ENCODE results near the gene DVL2.

DVL2 gene

DNA sequence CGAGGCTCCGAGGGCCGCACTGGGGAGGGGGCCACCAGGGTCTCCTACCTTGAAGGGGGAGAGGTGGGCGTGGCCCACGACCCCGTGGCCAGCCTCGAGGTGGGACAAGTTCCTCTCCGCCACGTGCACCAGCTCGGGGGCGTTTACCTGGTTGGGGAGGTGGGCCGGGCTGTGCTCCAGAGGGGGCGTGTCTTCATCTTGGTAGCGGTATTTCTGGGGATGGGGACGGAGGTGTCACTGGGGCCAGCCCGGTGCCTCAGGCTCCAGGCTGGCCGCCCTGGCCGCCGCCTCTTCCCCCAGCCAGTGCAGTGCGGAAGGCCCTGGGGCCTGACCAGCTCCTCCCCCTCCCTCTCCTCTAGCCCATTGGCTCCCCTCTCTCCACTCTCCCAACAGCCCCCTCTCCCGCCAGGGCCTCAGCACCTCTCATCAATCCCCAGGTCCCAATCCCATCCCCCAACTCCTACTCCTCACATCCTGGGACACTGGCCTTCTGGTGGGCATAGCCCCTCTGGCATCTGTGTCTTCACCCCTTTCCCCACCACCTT is 26.2 kb downstream of the DVL2 start:
- ChIA-PET POLR2A (interaction anchor here (0.6 to 0.9 kb wide), 2 partner anchors 13 to 140 kb away, joined by 3 to 5 read pairs; no protein-coding TSS in a partner anchor), CTCF (interaction anchor here (2.0 kb wide), 1 partner anchor 31 kb away, joined by 8 read pairs; no protein-coding TSS in a partner anchor)
- peaks cover 3% of the 10 kb centered on the region; the same call in 1 of the 2 replicates for H3K4me1 ChIP-seq (ENCODE audit: control insufficient read depth, insufficient read depth, low read length)
- no peak overlapping the region for H3K4me3 ChIP-seq (ENCODE audit: low read depth, low read length)
- peaks cover 0 to 13% of the 10 kb centered on the region in 2 experiments; a peak in 1 of 3 replicates for H3K36me3 ChIP-seq (ENCODE audit: control insufficient read depth in 2 of 2, insufficient read depth in 1 of 2, low read length in 2 of 2)
- H3K9me3 ChIP-seq (ENCODE audit: control insufficient read depth, insufficient read depth, low read depth, low read length): no peaks in the 10 kb centered on the region
- no peak overlapping the region for H3K27ac ChIP-seq (ENCODE audit: extremely low read depth, low read depth, low read length)
- TF ChIP-seq GLIS2 (tag by site-specific recombination; IDR thresholded peaks at IDR 0.05) (no peak), ZBTB7A (tag by site-specific recombination; IDR thresholded peaks at IDR 0.05; ENCODE audit: low read depth) (0 out of 2 replicates have a peak, but pooled peaks have one; percentile 51), KLF9 (tag by site-specific recombination; IDR thresholded peaks at IDR 0.05; ENCODE audit: low read depth) (peak; percentile 55; the same call in 1 of the 2 replicates)

DNA sequence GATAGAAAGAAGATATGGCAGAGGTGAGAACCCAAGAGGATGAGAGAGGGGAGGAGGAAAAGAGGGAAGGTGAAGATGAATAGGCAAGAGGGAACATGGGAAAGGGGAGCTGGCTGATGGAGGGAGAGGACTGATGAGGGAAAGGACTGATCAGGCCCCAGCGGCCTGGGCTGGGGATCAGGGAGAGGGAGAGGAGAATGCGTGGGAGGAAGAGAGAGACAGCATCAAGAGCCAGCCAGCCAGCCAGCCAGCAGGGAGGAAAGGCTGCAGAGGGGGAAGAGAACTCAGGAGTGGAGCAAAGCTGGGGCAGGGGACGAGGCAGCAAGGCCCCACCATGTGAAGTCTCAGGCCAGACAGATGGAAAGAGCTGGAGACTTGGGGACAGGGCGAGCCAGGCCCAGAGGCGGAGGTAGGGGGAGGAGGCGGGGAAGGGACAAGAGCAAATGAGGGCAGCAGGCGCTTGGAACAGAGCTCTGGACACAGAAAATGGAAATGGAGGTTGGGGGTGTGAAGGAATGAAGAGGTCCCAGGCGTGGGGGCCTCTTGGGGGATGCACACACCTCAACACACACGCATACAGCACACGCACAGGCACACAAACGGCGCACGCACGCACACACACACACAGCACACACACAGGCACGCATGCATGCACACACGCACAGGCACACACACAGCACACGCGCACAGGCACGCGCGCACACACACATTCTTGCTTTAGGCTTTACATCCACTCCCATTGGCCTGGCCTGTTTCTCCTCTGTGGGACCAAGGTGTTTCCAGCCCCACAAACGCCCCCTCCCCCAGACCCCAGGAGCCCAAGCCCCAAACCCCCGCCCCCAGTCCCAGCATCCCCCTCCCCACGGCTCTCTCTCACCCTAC is 27.0 kb downstream of the DVL2 start:
- H3K36me3 ChIP-seq (ENCODE audit: control insufficient read depth in 2 of 2, insufficient read depth in 1 of 2, low read length in 2 of 2): peaks cover 0 to 20% of the 10 kb centered on the region in 2 experiments; a peak in 2 of 3 replicates
- H3K4me1 ChIP-seq (ENCODE audit: control insufficient read depth, insufficient read depth, low read length): peaks cover 3% of the 10 kb centered on the region; the same call in 1 of the 2 replicates
- CTCF ChIA-PET: no interaction called here
- H3K9me3 ChIP-seq (ENCODE audit: control insufficient read depth, insufficient read depth, low read depth, low read length): no peaks in the 10 kb centered on the region
- POLR2A ChIA-PET: interaction anchor here (0.9 kb wide), 1 partner anchor 14 kb away, joined by 5 read pairs; no protein-coding TSS in a partner anchor
- H3K4me3 ChIP-seq (ENCODE audit: low read depth, low read length): no peak overlapping the region
- no peak overlapping the region for H3K27ac ChIP-seq (ENCODE audit: extremely low read depth, low read depth, low read length)
- no peak for TF ChIP-seq ZNF391 (tag by site-specific recombination; IDR thresholded peaks at IDR 0.05; ENCODE audit: borderline replicate concordance, low read depth)
- no peak for TF ChIP-seq ZNF416 (tag by site-specific recombination; IDR thresholded peaks at IDR 0.05)
- TF ChIP-seq REST (tag by site-specific recombination; IDR thresholded peaks at IDR 0.05): no peak
- TF ChIP-seq ZNF366 (tag by site-specific recombination; conservative IDR thresholded peaks at IDR 0.05): peak; percentile 73; the same call in 1 of the 2 replicates
- TF ChIP-seq GLIS2 (tag by site-specific recombination; IDR thresholded peaks at IDR 0.05): peak; percentile 12; the same call in 1 of the 2 replicates
- TF ChIP-seq ZFP41 (tag by site-specific recombination; IDR thresholded peaks at IDR 0.05; ENCODE audit: borderline replicate concordance): no peak
- TF ChIP-seq ZNF169 (tag by site-specific recombination; IDR thresholded peaks at IDR 0.05): no peak
- TF ChIP-seq, protein P1, sequence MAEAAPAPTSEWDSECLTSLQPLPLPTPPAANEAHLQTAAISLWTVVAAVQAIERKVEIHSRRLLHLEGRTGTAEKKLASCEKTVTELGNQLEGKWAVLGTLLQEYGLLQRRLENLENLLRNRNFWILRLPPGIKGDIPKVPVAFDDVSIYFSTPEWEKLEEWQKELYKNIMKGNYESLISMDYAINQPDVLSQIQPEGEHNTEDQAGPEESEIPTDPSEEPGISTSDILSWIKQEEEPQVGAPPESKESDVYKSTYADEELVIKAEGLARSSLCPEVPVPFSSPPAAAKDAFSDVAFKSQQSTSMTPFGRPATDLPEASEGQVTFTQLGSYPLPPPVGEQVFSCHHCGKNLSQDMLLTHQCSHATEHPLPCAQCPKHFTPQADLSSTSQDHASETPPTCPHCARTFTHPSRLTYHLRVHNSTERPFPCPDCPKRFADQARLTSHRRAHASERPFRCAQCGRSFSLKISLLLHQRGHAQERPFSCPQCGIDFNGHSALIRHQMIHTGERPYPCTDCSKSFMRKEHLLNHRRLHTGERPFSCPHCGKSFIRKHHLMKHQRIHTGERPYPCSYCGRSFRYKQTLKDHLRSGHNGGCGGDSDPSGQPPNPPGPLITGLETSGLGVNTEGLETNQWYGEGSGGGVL (tag by site-specific recombination; IDR thresholded peaks at IDR 0.05): peak; percentile 65
- TF ChIP-seq ZSCAN4 (tag by site-specific recombination; IDR thresholded peaks at IDR 0.05): peak; percentile 74
- TF ChIP-seq ZNF132 (tag by site-specific recombination; IDR thresholded peaks at IDR 0.05; ENCODE audit: borderline replicate concordance): no peak
- TF ChIP-seq, protein P2, sequence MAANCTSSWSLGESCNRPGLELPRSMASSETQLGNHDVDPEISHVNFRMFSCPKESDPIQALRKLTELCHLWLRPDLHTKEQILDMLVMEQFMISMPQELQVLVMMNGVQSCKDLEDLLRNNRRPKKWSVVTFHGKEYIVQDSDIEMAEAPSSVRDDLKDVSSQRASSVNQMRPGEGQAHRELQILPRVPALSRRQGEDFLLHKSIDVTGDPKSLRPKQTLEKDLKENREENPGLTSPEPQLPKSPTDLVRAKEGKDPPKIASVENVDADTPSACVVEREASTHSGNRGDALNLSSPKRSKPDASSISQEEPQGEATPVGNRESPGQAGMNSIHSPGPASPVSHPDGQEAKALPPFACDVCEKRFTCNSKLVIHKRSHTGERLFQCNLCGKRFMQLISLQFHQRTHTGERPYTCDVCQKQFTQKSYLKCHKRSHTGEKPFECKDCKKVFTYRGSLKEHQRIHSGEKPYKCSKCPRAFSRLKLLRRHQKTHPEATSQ (tag by site-specific recombination; IDR thresholded peaks at IDR 0.05): no peak
- 0 out of 2 replicates have a peak, but pooled peaks have one; percentile 9 for TF ChIP-seq PATZ1 (tag by site-specific recombination; IDR thresholded peaks at IDR 0.05)
- TF ChIP-seq ZNF473 (tag by site-specific recombination; IDR thresholded peaks at IDR 0.05): no peak
- 0 out of 2 replicates have a peak, but pooled peaks have one; percentile 2 for TF ChIP-seq SP2 (tag by site-specific recombination; IDR thresholded peaks at IDR 0.05)
- TF ChIP-seq, protein P3, sequence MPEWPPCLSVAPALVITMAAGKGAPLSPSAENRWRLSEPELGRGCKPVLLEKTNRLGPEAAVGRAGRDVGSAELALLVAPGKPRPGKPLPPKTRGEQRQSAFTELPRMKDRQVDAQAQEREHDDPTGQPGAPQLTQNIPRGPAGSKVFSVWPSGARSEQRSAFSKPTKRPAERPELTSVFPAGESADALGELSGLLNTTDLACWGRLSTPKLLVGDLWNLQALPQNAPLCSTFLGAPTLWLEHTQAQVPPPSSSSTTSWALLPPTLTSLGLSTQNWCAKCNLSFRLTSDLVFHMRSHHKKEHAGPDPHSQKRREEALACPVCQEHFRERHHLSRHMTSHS (tag by site-specific recombination; IDR thresholded peaks at IDR 0.05): no peak
- 0 out of 2 replicates have a peak, but pooled peaks have one; percentile 8 for TF ChIP-seq ZNF223 (tag by site-specific recombination; IDR thresholded peaks at IDR 0.05)
- TF ChIP-seq ZBTB17 (tag by site-specific recombination; IDR thresholded peaks at IDR 0.05): peak; percentile 61
- peak; percentile 81 for TF ChIP-seq EGR2 (tag by site-specific recombination; IDR thresholded peaks at IDR 0.05; ENCODE audit: low read depth)

All from HEK293 (cell line).